ENCODE measurements around the gene NPFFR1.

DNA sequence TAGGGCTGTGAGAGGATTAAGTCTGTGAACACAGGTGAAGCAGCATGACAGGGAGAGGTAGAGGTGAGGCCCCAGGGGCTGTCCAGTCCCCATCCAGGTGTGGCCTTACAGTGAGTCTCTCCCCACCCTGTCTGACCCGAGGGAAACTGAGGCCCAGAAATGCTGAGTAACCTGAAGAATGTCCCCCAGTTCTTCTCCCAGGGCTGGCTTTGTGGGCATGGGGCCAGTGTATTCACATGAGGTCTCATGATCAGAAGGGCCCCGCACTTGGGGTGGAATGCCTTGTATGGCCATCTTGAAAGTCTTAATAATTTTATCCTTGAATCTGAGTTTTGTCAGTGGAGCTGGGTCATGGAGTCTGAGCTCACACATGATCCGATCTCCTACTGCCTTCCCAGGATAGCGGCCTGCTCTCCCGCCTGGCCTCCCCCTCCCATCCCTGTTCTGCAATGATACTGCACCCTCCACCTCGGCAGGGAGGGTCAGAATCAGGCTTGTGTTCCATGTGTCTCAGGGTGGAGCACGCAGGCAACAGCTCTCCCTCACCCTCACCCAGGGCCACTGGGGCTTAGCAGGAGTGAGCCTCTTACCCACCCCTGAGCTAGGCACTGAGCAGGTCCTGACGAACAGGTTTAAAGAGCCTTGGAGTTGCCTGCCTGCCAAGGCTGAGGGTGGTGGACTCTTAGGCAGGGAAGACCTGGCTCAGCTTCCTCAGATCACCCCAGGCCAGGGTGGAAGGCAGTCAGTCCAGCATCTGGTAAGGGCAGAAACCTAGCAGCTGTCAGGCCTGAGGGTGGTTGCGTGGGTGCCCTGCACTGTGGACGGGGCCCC lies 41.4 kb upstream of the NPFFR1 start:
- TF ChIP-seq, protein P1, sequence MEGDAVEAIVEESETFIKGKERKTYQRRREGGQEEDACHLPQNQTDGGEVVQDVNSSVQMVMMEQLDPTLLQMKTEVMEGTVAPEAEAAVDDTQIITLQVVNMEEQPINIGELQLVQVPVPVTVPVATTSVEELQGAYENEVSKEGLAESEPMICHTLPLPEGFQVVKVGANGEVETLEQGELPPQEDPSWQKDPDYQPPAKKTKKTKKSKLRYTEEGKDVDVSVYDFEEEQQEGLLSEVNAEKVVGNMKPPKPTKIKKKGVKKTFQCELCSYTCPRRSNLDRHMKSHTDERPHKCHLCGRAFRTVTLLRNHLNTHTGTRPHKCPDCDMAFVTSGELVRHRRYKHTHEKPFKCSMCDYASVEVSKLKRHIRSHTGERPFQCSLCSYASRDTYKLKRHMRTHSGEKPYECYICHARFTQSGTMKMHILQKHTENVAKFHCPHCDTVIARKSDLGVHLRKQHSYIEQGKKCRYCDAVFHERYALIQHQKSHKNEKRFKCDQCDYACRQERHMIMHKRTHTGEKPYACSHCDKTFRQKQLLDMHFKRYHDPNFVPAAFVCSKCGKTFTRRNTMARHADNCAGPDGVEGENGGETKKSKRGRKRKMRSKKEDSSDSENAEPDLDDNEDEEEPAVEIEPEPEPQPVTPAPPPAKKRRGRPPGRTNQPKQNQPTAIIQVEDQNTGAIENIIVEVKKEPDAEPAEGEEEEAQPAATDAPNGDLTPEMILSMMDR (IDR thresholded peaks at IDR 0.05): no peak
- no peak for TF ChIP-seq POLR2A (IDR thresholded peaks at IDR 0.05)

Data from lower leg skin (tissue), 3 donors.